Activated B cell treated with CpG ODN at 0.5 μM for 24 hours (primary cell): ENCODE results near the gene R3HDM1. TPM values are rescaled to one million over a fixed set of nuclear protein-coding genes. Genes with fewer than 3 reads are reported as not detected.

ENCODE experiments used
- ATAC-seq: fragments of 200-7000 bp; cut with Tn5 transposase; one replicate; pipeline ENCODE4 v1.10.0; 2021; ENCODE audit warnings: low read depth, mild to moderate bottlenecking, moderate library complexity
- CTCF ChIA-PET: fragments of 350-600 bp; sonication (Branson Sonifier 250); formaldehyde crosslinking; loops from one replicate; lab custom pipeline; 2021; ENCODE audit warnings: antibody characterized with exemption; lab: Charles Lee
- POLR2A ChIA-PET: fragments of 350-600 bp; sonication (Branson Sonifier 250); formaldehyde crosslinking; loops from one replicate; lab custom pipeline; 2021; ENCODE audit warnings: antibody characterized with exemption; lab: Charles Lee
- DNase-seq: peaks from one replicate; pipeline ENCODE4 v3.0.0; 2022
- H3K27ac Mint-ChIP-seq: one replicate; pipeline ENCODE4 v1.8.0; 2020; ENCODE audit warnings: mixed read lengths
- H3K27me3 Mint-ChIP-seq: one replicate; pipeline ENCODE4 v1.8.0; 2021; ENCODE audit warnings: mixed read lengths
- H3K36me3 Mint-ChIP-seq: one replicate; pipeline ENCODE4 v1.8.0; 2021; ENCODE audit warnings: low read depth, mixed read lengths
- H3K4me1 Mint-ChIP-seq: one replicate; pipeline ENCODE4 v1.8.0; 2021; ENCODE audit warnings: mixed read lengths
- H3K4me3 Mint-ChIP-seq: one replicate; pipeline ENCODE4 v1.8.0; 2020; ENCODE audit warnings: mild to moderate bottlenecking, mixed read lengths
- H3K9me3 Mint-ChIP-seq: one replicate; pipeline ENCODE4 v1.8.0; 2020; ENCODE audit warnings: mixed read lengths
- intact Hi-C: fragments of 100-400 bp; cut with micrococcal nuclease; formaldehyde crosslinking; loops from one replicate; pipeline ENCODE4 v1.15.1; 2024
- total RNA-seq: library from RNA; stranded (reverse); gene quantifications from 2 replicates; pipeline ENCODE4 v1.2.3, GENCODE V29; 2022
- TF ChIP-seq, protein P1 (sequence below): fragments of 200-600 bp; IDR thresholded peaks from one replicate; pipeline ENCODE4 v1.8.0; 2022; ENCODE audit warnings: antibody characterized with exemption, mild to moderate bottlenecking

The R3HDM1 gene
- total RNA-seq, 1 donor from 2014 or later: 49.8 TPM

- Mint-ChIP-seq H3K27me3 (no peaks in the 10 kb centered on the region), H3K4me1 (no peaks in the 10 kb centered on the region), H3K4me3 (no peak overlapping the region), H3K9me3 (no peaks in the 10 kb centered on the region), H3K36me3 (peaks cover 54% of the 10 kb centered on the region), H3K27ac (no peak overlapping the region)
- ChIA-PET CTCF (no interaction called here), POLR2A (no interaction called here)
- DNase-seq (no peak), ATAC-seq (no peak)
- TF ChIP-seq, protein P1, sequence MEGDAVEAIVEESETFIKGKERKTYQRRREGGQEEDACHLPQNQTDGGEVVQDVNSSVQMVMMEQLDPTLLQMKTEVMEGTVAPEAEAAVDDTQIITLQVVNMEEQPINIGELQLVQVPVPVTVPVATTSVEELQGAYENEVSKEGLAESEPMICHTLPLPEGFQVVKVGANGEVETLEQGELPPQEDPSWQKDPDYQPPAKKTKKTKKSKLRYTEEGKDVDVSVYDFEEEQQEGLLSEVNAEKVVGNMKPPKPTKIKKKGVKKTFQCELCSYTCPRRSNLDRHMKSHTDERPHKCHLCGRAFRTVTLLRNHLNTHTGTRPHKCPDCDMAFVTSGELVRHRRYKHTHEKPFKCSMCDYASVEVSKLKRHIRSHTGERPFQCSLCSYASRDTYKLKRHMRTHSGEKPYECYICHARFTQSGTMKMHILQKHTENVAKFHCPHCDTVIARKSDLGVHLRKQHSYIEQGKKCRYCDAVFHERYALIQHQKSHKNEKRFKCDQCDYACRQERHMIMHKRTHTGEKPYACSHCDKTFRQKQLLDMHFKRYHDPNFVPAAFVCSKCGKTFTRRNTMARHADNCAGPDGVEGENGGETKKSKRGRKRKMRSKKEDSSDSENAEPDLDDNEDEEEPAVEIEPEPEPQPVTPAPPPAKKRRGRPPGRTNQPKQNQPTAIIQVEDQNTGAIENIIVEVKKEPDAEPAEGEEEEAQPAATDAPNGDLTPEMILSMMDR: no peak
- intact Hi-C loops: no loop called here
Observed at GRCh38 chr2:135662088-135662487, 130.8 kb downstream of the R3HDM1 start.

- H3K36me3 Mint-ChIP-seq: peaks cover 48% of the 10 kb centered on the region
- TF ChIP-seq, protein P1: no peak
- H3K4me1 Mint-ChIP-seq: no peaks in the 10 kb centered on the region
- H3K27me3 Mint-ChIP-seq: no peaks in the 10 kb centered on the region
- ATAC-seq (no peak), DNase-seq (no peak)
- ChIA-PET POLR2A (no interaction called here), CTCF (interaction anchor here (1.0 kb wide), 1 partner anchor 28 kb away, joined by 3 read pairs; no protein-coding TSS in a partner anchor)
- intact Hi-C loops: no loop called here
- H3K27ac Mint-ChIP-seq: no peak overlapping the region
- no peaks in the 10 kb centered on the region for H3K9me3 Mint-ChIP-seq
- H3K4me3 Mint-ChIP-seq: no peak overlapping the region
Observed at GRCh38 chr2:135663148-135663700, 131.9 kb downstream of the R3HDM1 start.

- POLR2A ChIA-PET: no interaction called here
- no peak overlapping the region for H3K27ac Mint-ChIP-seq
- H3K36me3 Mint-ChIP-seq: peaks cover 48% of the 10 kb centered on the region
- no peaks in the 10 kb centered on the region for H3K27me3 Mint-ChIP-seq
- no peak overlapping the region for H3K4me3 Mint-ChIP-seq
- TF ChIP-seq, protein P1: no peak
- CTCF ChIA-PET: interaction anchor here (0.9 to 1.3 kb wide), 2 partner anchors 45 to 49 kb away, joined by 3 to 4 read pairs; no protein-coding TSS in a partner anchor
- no peaks in the 10 kb centered on the region for H3K9me3 Mint-ChIP-seq
- DNase-seq: no peak
- no peaks in the 10 kb centered on the region for H3K4me1 Mint-ChIP-seq
- intact Hi-C loops: no loop called here
- no peak for ATAC-seq
Observed at GRCh38 chr2:135664623-135665068, 133.4 kb downstream of the R3HDM1 start.

DNA sequence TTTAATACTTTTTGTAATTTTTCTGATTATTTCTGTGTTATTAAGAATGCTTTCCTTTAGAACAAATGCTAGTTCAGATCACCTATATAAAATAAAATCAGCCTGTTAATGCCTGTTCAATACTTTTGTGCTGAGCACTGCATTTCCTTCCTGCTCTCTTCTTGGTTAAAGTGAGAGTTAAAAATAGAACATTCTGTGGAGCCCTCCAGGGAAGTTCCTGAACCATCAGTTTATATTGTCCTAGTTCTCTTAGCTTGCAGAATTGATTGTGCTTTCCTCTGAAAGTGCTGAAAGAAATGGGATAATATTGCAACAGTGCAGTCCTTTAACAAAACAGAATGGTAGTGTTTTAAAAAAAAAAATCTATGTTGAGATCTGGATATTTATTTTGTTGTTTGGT, 135.8 kb downstream of the R3HDM1 start:
- Mint-ChIP-seq H3K4me3 (no peak overlapping the region), H3K36me3 (peaks cover 38% of the 10 kb centered on the region), H3K4me1 (no peaks in the 10 kb centered on the region), H3K9me3 (no peaks in the 10 kb centered on the region), H3K27me3 (no peaks in the 10 kb centered on the region), H3K27ac (no peak overlapping the region)
- TF ChIP-seq, protein P1: no peak
- POLR2A ChIA-PET: no interaction called here
- CTCF ChIA-PET: no interaction called here
- DNase-seq: no peak
- ATAC-seq: no peak
- intact Hi-C loops: no loop called here

- no peak overlapping the region for H3K27ac Mint-ChIP-seq
- CTCF ChIA-PET: no interaction called here
- POLR2A ChIA-PET: no interaction called here
- H3K9me3 Mint-ChIP-seq: no peaks in the 10 kb centered on the region
- intact Hi-C loops: no loop called here
- ATAC-seq (no peak), DNase-seq (no peak)
- H3K27me3 Mint-ChIP-seq: no peaks in the 10 kb centered on the region
- TF ChIP-seq, protein P1: no peak
- peaks cover 45% of the 10 kb centered on the region for H3K36me3 Mint-ChIP-seq
- H3K4me1 Mint-ChIP-seq: no peaks in the 10 kb centered on the region
- no peak overlapping the region for H3K4me3 Mint-ChIP-seq
Observed at GRCh38 chr2:135674453-135674852, 143.2 kb downstream of the R3HDM1 start.
